H1 (cell line): ENCODE data around the gene MUC22. TPM values are rescaled to one million over a fixed set of nuclear protein-coding genes. Genes with fewer than 3 reads are reported as not detected.

ENCODE experiments used
- CTCF ChIA-PET: fragments of 300-600 bp; sonication (Branson Sonifier 250); formaldehyde crosslinking; loops from one replicate; lab custom pipeline; 2021; ENCODE audit not compliant: partially characterized antibody; lab: Charles Lee
- POLR2A ChIA-PET: fragments of 300-600 bp; sonication (Branson Sonifier 250); formaldehyde crosslinking; loops from one replicate; lab custom pipeline; 2021; ENCODE audit warnings: inconsistent platforms; ENCODE audit not compliant: partially characterized antibody; lab: Charles Lee
- DNase-seq, 2 experiments: peaks; one replicate each; pipeline versions ENCODE4 v3.0.0 to v3.0.0-alpha.2; 2010 to 2022; ENCODE audit warnings: low spot score in 2 of 2, low read depth in 1 of 2, mixed read lengths in 1 of 2
- FAIRE-seq: peaks from 2 replicates; lab custom pipeline; 2011; peaks lifted over from hg19 to GRCh38; lab: Jason Lieb, UNC
- H2AFZ ChIP-seq: 2 replicates; pipeline ENCODE4 v1.8.1; 2012; ENCODE audit warnings: low read length, inconsistent platforms
- H2AK5ac ChIP-seq: 2 replicates; pipeline ENCODE4 v1.6.1; 2013; ENCODE audit warnings: low read depth, low read length
- H2BK120ac ChIP-seq: replicated peaks from 2 replicates; pipeline ENCODE3; 2013; ENCODE audit warnings: low read depth, low read length, inconsistent platforms
- H2BK12ac ChIP-seq: 2 replicates; pipeline ENCODE4 v1.6.1; 2013; ENCODE audit warnings: low read depth, low read length
- H2BK15ac ChIP-seq: 2 replicates; pipeline ENCODE4 v1.6.1; 2013; ENCODE audit warnings: low read length
- H2BK20ac ChIP-seq: 2 replicates; pipeline ENCODE4 v1.6.1; 2013; ENCODE audit warnings: low read length
- H2BK5ac ChIP-seq: 2 replicates; pipeline ENCODE4 v1.6.1; 2013; ENCODE audit warnings: low read depth, low read length
- H3K14ac ChIP-seq: 2 replicates; pipeline ENCODE4 v1.6.1; 2013; ENCODE audit warnings: inconsistent platforms; ENCODE audit not compliant: insufficient read length
- H3K18ac ChIP-seq: 2 replicates; pipeline ENCODE4 v1.6.1; 2013; ENCODE audit warnings: low read length; ENCODE audit errors: extremely low read depth
- H3K23ac ChIP-seq: 2 replicates; pipeline ENCODE4 v1.6.1; 2013; ENCODE audit warnings: inconsistent platforms; ENCODE audit not compliant: insufficient read length
- H3K23me2 ChIP-seq: 2 replicates; pipeline ENCODE4 v1.6.1; 2013; ENCODE audit warnings: low read depth, low read length
- H3K27ac ChIP-seq: 2 replicates; pipeline ENCODE4 v1.6.1; 2011; ENCODE audit warnings: low read depth, low read length, inconsistent platforms
- H3K27me3 ChIP-seq, 4 experiments: replicated peaks in 1 of 4; 1 replicate in 1 of 4; 2 replicates in 3 of 4; pipeline versions ENCODE4 v1.6.1 to v1.8.1; 2011 to 2013; ENCODE audit warnings: low read length in 3 of 4, mild to moderate bottlenecking in 3 of 4, inconsistent platforms in 2 of 4, mixed read lengths in 2 of 4, moderate library complexity in 1 of 4; ENCODE audit not compliant: control insufficient read depth in 3 of 4, insufficient read depth in 3 of 4; ENCODE audit errors: extremely low read depth in 1 of 4
- H3K36me3 ChIP-seq, 4 experiments: 2 replicates each; pipeline versions ENCODE4 v1.6.1 to v1.8.1; 2011 to 2013; ENCODE audit warnings: mild to moderate bottlenecking in 4 of 4, low read length in 3 of 4, moderate library complexity in 2 of 4, control low read depth in 1 of 4, inconsistent platforms in 1 of 4; ENCODE audit not compliant: insufficient read depth in 4 of 4, control insufficient read depth in 2 of 4
- H3K4ac ChIP-seq: replicated peaks from 2 replicates; pipeline ENCODE3; 2013; ENCODE audit warnings: low read length, low read depth, mixed read lengths, inconsistent platforms; ENCODE audit not compliant: insufficient read length
- H3K4me1 ChIP-seq, 4 experiments: replicated peaks in 1 of 4; 1 replicate in 1 of 4; 2 replicates in 3 of 4; pipeline versions ENCODE4 v1.6.1 to v1.8.1; 2011 to 2013; ENCODE audit warnings: low read length in 3 of 4, inconsistent platforms in 2 of 4, mixed read lengths in 1 of 4; ENCODE audit not compliant: insufficient read depth in 4 of 4, control insufficient read depth in 3 of 4
- H3K4me2 ChIP-seq, 2 experiments: 2 replicates each; pipeline versions ENCODE4 v1.6.1 to v1.8.1; 2011 to 2013; ENCODE audit warnings: low read depth in 2 of 2, low read length in 2 of 2, control low read depth in 1 of 2, inconsistent platforms in 1 of 2, mild to moderate bottlenecking in 1 of 2; ENCODE audit not compliant: insufficient read depth in 1 of 2
- H3K4me3 ChIP-seq, 4 experiments: fragments of 200-600, 300-600 bp in 1 of 4; sonication (generic), shearing (Covaris generic), sonication (Bioruptor Twin) in 1 of 4; 2 replicates each; pipeline versions ENCODE4 v1.5.1 to v1.8.1; 2011 to 2016; ENCODE audit warnings: low read length in 4 of 4, low read depth in 3 of 4, control low read depth in 2 of 4, inconsistent platforms in 2 of 4, mild to moderate bottlenecking in 2 of 4, mixed read lengths in 1 of 4, moderate library complexity in 1 of 4; ENCODE audit not compliant: insufficient read depth in 2 of 4; ENCODE audit errors: extremely low read depth in 1 of 4
- H3K56ac ChIP-seq: replicated peaks from 2 replicates; pipeline ENCODE3; 2013; ENCODE audit warnings: low read depth, mild to moderate bottlenecking, mixed read lengths, low read length, inconsistent platforms; ENCODE audit not compliant: insufficient read length
- H3K79me1 ChIP-seq: 2 replicates; pipeline ENCODE4 v1.6.1; 2013; ENCODE audit warnings: low read depth, low read length, control low read depth
- H3K79me2 ChIP-seq, 2 experiments: 2 replicates each; pipeline versions ENCODE4 v1.6.1 to v1.8.1; 2012 to 2013; ENCODE audit warnings: low read length in 2 of 2, mild to moderate bottlenecking in 2 of 2, inconsistent platforms in 1 of 2; ENCODE audit not compliant: insufficient read depth in 2 of 2, control insufficient read depth in 1 of 2
- H3K9ac ChIP-seq, 4 experiments: replicated peaks in 1 of 4; 1 replicate in 1 of 4; 2 replicates in 3 of 4; pipeline versions ENCODE4 v1.6.1 to v1.8.1; 2011 to 2013; ENCODE audit warnings: low read depth in 3 of 4, low read length in 3 of 4, control low read depth in 2 of 4, mild to moderate bottlenecking in 2 of 4, moderate library complexity in 2 of 4, inconsistent platforms in 1 of 4; ENCODE audit errors: extremely low read depth in 1 of 4
- H3K9me3 ChIP-seq, 2 experiments: 2 replicates each; pipeline versions ENCODE4 v1.6.1 to v1.8.1; 2012 to 2013; ENCODE audit warnings: mild to moderate bottlenecking in 2 of 2, moderate library complexity in 2 of 2, control low read depth in 1 of 2, inconsistent platforms in 1 of 2, low read depth in 1 of 2, low read length in 1 of 2, mixed read lengths in 1 of 2; ENCODE audit not compliant: insufficient read depth in 2 of 2
- H4K20me1 ChIP-seq, 2 experiments: replicated peaks in 1 of 2; 2 replicates each; pipeline versions ENCODE3 to v1.8.1; 2011 to 2013; ENCODE audit warnings: inconsistent platforms in 2 of 2, low read length in 2 of 2, mild to moderate bottlenecking in 1 of 2; ENCODE audit not compliant: insufficient read depth in 2 of 2, control insufficient read depth in 1 of 2
- H4K5ac ChIP-seq: 2 replicates; pipeline ENCODE4 v1.6.1; 2013; ENCODE audit warnings: low read length, low read depth, mixed read lengths, inconsistent platforms; ENCODE audit not compliant: insufficient read length
- H4K8ac ChIP-seq: 2 replicates; pipeline ENCODE4 v1.8.0; 2013; ENCODE audit warnings: mild to moderate bottlenecking, moderate library complexity, low read length, inconsistent platforms; ENCODE audit not compliant: insufficient read depth; ENCODE audit errors: extremely low read depth
- H4K91ac ChIP-seq: replicated peaks from 2 replicates; pipeline ENCODE3; 2013; ENCODE audit warnings: low read length, mixed read lengths, inconsistent platforms; ENCODE audit not compliant: insufficient read length
- CTCF ChIP-seq, 3 experiments: IDR thresholded peaks; 1 replicate in 2 of 3; 2 replicates in 1 of 3; pipeline versions ENCODE4 v1.5.1 to v1.6.1; 2011; ENCODE audit warnings: low read length in 3 of 3, mild to moderate bottlenecking in 3 of 3, inconsistent platforms in 2 of 3, low read depth in 1 of 3, moderate library complexity in 1 of 3; ENCODE audit not compliant: insufficient read depth in 1 of 3; ENCODE audit errors: control extremely low read depth in 1 of 3
- JUND ChIP-seq: IDR thresholded peaks from 2 replicates; pipeline ENCODE4 v1.6.1; 2011; ENCODE audit warnings: mild to moderate bottlenecking, improper control_type of control experiment, low read length
- KDM5A ChIP-seq: fragments of 200-600 bp; IDR thresholded peaks from 2 replicates; pipeline ENCODE4 v1.7.1; 2012; ENCODE audit warnings: mild to moderate bottlenecking, low read length, inconsistent platforms, mixed read lengths
- RAD21 ChIP-seq, 2 experiments: IDR thresholded peaks in 1 of 2; conservative IDR thresholded peaks in 1 of 2; 2 replicates each; pipeline ENCODE4 v1.6.1; 2011; ENCODE audit warnings: low read depth in 2 of 2, low read length in 2 of 2, improper control_type of control experiment in 1 of 2, inconsistent platforms in 1 of 2, mild to moderate bottlenecking in 1 of 2, moderate library complexity in 1 of 2
- WGBS, 2 experiments: shearing (Covaris generic) in 1 of 2; methylation state at CpG; one replicate each; pipeline versions ENCODE4 v1.1.6 to v1.1.7; 2013 to 2015; ENCODE audit warnings: low lambda C conversion rate in 2 of 2, mixed read lengths in 2 of 2, inconsistent platforms in 1 of 2, low coverage in 1 of 2, missing lambda C conversion rate in 1 of 2; ENCODE audit not compliant: insufficient replicate concordance in 2 of 2, insufficient coverage in 1 of 2, insufficient read length in 1 of 2; ENCODE audit errors: extremely low coverage in 1 of 2, missing lambda C conversion rate in 1 of 2; 5-methylcytosine and 5-hydroxymethylcytosine counted together
- polyA plus RNA-seq, 7 experiments: library from polyadenylated mRNA; depleted of rRNA in 3 of 7; stranded (reverse) in 5 of 7; unstranded in 2 of 7; fragments of >200 nt in 5 of 7; fragments of 200-250 nt in 2 of 7; gene quantifications; 1 replicate in 5 of 7; 2 replicates in 1 of 7; 4 replicates in 1 of 7; pipeline versions ENCODE4 v1.2.1 to v1.2.3, GENCODE V29; 2011 to 2013; ENCODE audit warnings: missing spikeins in 2 of 7, mixed read lengths in 2 of 7
- total RNA-seq: library from RNA; stranded (reverse); fragmentation: NEBNext Ultra II Directional; extraction: Animal tissue kit (Norgen Biotek cat#: 25700); gene quantifications from 2 replicates; pipeline ENCODE4 v1.2.1, GENCODE V29; 2021

The MUC22 gene
- total and polyA plus RNA-seq, 2 of the 8 experiments (the other 6 are each of a cell fraction or from before 2014, with no cell fraction given), result 0.02 TPM; not detected in 1

GRCh38 chr6:31058128-31058894 lies 48.0 kb downstream of the MUC22 start:
- H3K23ac ChIP-seq, result no peak overlapping the region
- no peaks in the 10 kb centered on the region for H4K20me1 ChIP-seq

More at GRCh38 chr6:31058128-31058894, 48.0 kb downstream of the MUC22 start:
- no peak overlapping the region for H4K91ac ChIP-seq
- H2AFZ ChIP-seq, result no peak overlapping the region
- TF ChIP-seq CTCF (IDR thresholded peaks at IDR 0.05; ENCODE audit: control extremely low read depth in 1 of 3, insufficient read depth in 1 of 3, low read depth in 1 of 3, low read length in 3 of 3), result peak in 2 of 3 experiments; percentile 14 to 57; a peak in 2 of 4 replicates
- TF ChIP-seq RAD21 (IDR thresholded peaks at IDR 0.05 in 1 of 2, conservative IDR thresholded peaks at IDR 0.05 in 1 of 2; ENCODE audit: low read depth in 2 of 2, low read length in 2 of 2), result peak in 1 of 2 experiments; percentile 11; a peak in 1 of 4 replicates
- TF ChIP-seq KDM5A, result no peak
- 0 out of 2 replicates have a peak, but pooled peaks have one; percentile 53 for TF ChIP-seq JUND
- H3K36me3 ChIP-seq, result no peaks in the 10 kb centered on the region
- no peak overlapping the region for H2BK20ac ChIP-seq
- H2BK12ac ChIP-seq, result no peak overlapping the region
- H4K5ac ChIP-seq, result no peak overlapping the region
- no peak overlapping the region for H3K4me2 ChIP-seq
- H3K4me1 ChIP-seq, result no peaks in the 10 kb centered on the region; a peak in 1 of 7 replicates
- no peak overlapping the region for H4K8ac ChIP-seq
- no peak overlapping the region for H3K4ac ChIP-seq
- no peaks in the 10 kb centered on the region for H3K9me3 ChIP-seq
- H3K18ac ChIP-seq, result no peak overlapping the region
- no peaks in the 10 kb centered on the region for H3K79me2 ChIP-seq
- no peak for DNase-seq
- ChIA-PET CTCF (interaction anchor here (1.0 to 1.7 kb wide), 5 partner anchors 11 to 143 kb away, joined by 3 to 10 read pairs (median 3); no protein-coding TSS in a partner anchor), POLR2A (no interaction called here)
- H3K14ac ChIP-seq, result no peak overlapping the region
- FAIRE-seq, result no peak
- no peak overlapping the region for H3K4me3 ChIP-seq
- 79% methylated on average over 10 of the region's 10 CpGs; no CpG with 5 or more reads in 1 of the 2 experiments for WGBS, 2 experiments
- no peak overlapping the region for H2BK15ac ChIP-seq
- H2BK120ac ChIP-seq, result no peak overlapping the region
- H3K79me1 ChIP-seq, result no peaks in the 10 kb centered on the region
- H2BK5ac ChIP-seq, result no peak overlapping the region
- H3K23me2 ChIP-seq, result no peaks in the 10 kb centered on the region; the same call in 1 of the 2 replicates
- no peak overlapping the region for H3K9ac ChIP-seq
- no peak overlapping the region for H3K56ac ChIP-seq
- no peak overlapping the region for H2AK5ac ChIP-seq
- no peak overlapping the region for H3K27ac ChIP-seq
- no peaks in the 10 kb centered on the region for H3K27me3 ChIP-seq
